Measurements from ENCODE around the gene CHMP6.

DNA sequence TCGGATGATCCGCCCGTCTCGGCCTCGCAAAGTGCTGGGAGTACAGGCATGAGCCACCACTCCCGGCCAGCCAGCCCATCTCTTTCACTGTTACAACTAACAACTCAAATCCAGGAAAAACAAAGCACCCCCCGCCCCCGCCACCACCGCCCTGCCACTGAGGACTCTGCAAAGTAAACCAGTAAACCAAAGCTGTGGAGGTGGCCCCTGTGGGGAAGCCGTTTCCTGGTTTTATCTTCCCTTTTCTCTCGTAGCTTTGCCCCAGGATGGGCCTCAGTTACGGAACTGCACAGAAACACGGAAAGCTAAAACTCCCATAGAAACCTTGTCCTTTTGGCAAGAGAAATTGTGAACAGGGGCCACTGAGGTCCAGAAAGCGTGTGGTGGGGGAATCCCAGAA lies 17.5 kb downstream of the CHMP6 start:
- TF ChIP-seq CTCF (IDR thresholded peaks at IDR 0.05) (no peak), POLR2A (IDR thresholded peaks at IDR 0.05) (no peak)

All from lower leg skin (tissue), 3 donors.